ENCODE measurements around the gene PLEKHA5. TPM values are rescaled to one million over a fixed set of nuclear protein-coding genes. Genes with fewer than 3 reads are reported as not detected.

Gene PLEKHA5
- total RNA-seq, 1 donor from 2014 or later, result 32.3 TPM

DNA sequence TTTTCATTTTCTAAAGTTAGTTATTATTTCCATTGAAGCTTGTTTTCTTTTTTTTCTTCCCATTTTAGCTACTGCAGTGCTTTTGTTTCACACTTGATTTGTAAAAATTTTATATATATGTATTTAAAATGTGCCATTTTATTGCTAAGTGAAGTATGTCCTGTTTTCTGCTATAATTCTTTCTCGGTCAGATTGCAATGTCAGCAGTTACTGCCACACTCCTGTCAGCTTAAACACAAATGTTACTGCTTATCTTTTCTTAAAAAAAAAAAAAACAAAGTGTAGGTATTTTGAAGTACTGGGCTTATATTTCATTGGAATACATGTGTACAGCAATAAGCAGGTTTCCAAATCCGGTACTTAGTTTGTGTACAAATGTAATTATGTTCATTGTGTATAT lies 246.4 kb downstream of the PLEKHA5 start:
- no peak overlapping the region for H3K4me3 Mint-ChIP-seq (ENCODE audit: unreplicated experiment)
- TF ChIP-seq, protein P1, sequence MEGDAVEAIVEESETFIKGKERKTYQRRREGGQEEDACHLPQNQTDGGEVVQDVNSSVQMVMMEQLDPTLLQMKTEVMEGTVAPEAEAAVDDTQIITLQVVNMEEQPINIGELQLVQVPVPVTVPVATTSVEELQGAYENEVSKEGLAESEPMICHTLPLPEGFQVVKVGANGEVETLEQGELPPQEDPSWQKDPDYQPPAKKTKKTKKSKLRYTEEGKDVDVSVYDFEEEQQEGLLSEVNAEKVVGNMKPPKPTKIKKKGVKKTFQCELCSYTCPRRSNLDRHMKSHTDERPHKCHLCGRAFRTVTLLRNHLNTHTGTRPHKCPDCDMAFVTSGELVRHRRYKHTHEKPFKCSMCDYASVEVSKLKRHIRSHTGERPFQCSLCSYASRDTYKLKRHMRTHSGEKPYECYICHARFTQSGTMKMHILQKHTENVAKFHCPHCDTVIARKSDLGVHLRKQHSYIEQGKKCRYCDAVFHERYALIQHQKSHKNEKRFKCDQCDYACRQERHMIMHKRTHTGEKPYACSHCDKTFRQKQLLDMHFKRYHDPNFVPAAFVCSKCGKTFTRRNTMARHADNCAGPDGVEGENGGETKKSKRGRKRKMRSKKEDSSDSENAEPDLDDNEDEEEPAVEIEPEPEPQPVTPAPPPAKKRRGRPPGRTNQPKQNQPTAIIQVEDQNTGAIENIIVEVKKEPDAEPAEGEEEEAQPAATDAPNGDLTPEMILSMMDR (IDR thresholded peaks at IDR 0.05), result no peak
- H3K27me3 Mint-ChIP-seq (ENCODE audit: unreplicated experiment), result no peaks in the 10 kb centered on the region
- DNase-seq (ENCODE audit: extremely low spot score, unreplicated experiment), result no peak
- peaks cover 5% of the 10 kb centered on the region for H3K4me1 Mint-ChIP-seq (ENCODE audit: unreplicated experiment)
- no peaks in the 10 kb centered on the region for H3K9me3 Mint-ChIP-seq (ENCODE audit: unreplicated experiment)
- H3K27ac Mint-ChIP-seq (ENCODE audit: unreplicated experiment), result no peak overlapping the region
- peaks cover 39% of the 10 kb centered on the region for H3K36me3 Mint-ChIP-seq (ENCODE audit: unreplicated experiment)

DNA sequence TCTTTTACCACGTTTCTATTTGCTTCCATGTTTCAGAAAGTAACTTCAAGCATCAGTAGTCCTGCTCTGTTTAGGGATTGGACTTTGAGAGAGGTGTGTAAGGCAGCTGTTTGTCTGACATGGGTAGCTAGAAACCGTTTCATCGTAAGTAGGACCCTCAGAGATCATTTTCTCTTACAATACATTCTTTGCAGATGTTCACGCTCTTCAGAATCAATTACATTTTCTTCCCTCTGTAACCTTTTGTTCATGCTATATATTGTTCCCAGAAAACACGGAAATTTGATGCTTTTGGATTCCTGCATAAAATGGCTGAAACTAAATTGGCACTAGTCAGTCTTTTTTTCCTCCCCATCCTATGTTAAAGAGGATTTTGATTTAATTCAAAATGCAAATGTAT lies 247.2 kb downstream of the PLEKHA5 start:
- H3K27me3 Mint-ChIP-seq (ENCODE audit: unreplicated experiment), result no peaks in the 10 kb centered on the region
- no peak overlapping the region for H3K27ac Mint-ChIP-seq (ENCODE audit: unreplicated experiment)
- TF ChIP-seq, protein P1 (IDR thresholded peaks at IDR 0.05), result no peak

DNA sequence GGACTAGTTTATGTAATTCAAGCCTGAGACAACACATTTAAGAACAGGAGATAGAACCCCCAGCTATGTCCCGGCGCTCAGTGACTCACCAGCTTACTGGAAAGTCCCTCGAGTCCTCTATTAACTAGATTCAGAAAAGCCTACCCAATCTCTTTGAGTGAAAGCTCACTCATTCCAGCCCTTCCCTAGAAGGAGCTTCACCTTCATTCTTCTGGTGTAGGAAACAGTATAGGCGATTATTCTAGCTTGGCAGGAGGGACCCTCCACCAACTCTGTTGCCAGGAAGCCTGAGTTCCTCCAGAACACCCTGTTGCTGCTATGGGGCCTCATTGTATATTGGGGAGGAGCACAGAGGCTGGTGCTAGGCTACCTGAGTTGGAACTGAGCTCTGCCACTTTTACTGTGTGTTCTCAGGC lies 252.6 kb downstream of the PLEKHA5 start:
- DNase-seq (ENCODE audit: extremely low spot score, unreplicated experiment), result no peak
- TF ChIP-seq, protein P1 (IDR thresholded peaks at IDR 0.05), result no peak
- Mint-ChIP-seq H3K27me3 (ENCODE audit: unreplicated experiment) (no peaks in the 10 kb centered on the region), H3K9me3 (ENCODE audit: unreplicated experiment) (no peaks in the 10 kb centered on the region), H3K4me3 (ENCODE audit: unreplicated experiment) (no peak overlapping the region), H3K4me1 (ENCODE audit: unreplicated experiment) (peaks cover 17% of the 10 kb centered on the region), H3K36me3 (ENCODE audit: unreplicated experiment) (peaks cover 15% of the 10 kb centered on the region), H3K27ac (ENCODE audit: unreplicated experiment) (peak overlapping the region; percentile 68)

More for the DNA sequence above, 247.2 kb downstream of the PLEKHA5 start:
- DNase-seq (ENCODE audit: extremely low spot score, unreplicated experiment), result no peak
- Mint-ChIP-seq H3K4me3 (ENCODE audit: unreplicated experiment) (no peak overlapping the region), H3K9me3 (ENCODE audit: unreplicated experiment) (no peaks in the 10 kb centered on the region), H3K4me1 (ENCODE audit: unreplicated experiment) (peaks cover 10% of the 10 kb centered on the region), H3K36me3 (ENCODE audit: unreplicated experiment) (peaks cover 33% of the 10 kb centered on the region)

DNA sequence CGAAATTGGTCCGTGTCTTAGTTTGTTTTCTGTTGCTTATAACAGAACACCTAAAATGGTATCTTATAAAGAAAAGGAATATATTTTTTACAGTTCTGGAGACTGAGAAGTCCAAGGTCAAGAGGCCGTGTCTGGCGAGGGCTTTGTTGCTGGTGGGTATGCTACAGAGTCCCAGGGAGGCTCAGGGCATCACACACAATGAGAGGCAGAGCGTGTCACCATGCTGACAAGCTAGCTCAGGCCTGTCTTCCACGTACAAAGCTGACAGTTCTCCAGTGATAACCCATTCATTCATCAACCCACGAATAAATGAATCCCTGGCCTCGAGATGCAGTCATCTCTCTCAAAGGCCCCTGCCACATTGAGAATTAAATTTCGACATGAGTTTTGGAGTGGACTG lies 253.0 kb downstream of the PLEKHA5 start:
- no peaks in the 10 kb centered on the region for H3K27me3 Mint-ChIP-seq (ENCODE audit: unreplicated experiment)
- peaks cover 15% of the 10 kb centered on the region for H3K36me3 Mint-ChIP-seq (ENCODE audit: unreplicated experiment)
- H3K4me1 Mint-ChIP-seq (ENCODE audit: unreplicated experiment), result peaks cover 17% of the 10 kb centered on the region
- no peak overlapping the region for H3K4me3 Mint-ChIP-seq (ENCODE audit: unreplicated experiment)
- no peaks in the 10 kb centered on the region for H3K9me3 Mint-ChIP-seq (ENCODE audit: unreplicated experiment)
- DNase-seq (ENCODE audit: extremely low spot score, unreplicated experiment), result no peak
- H3K27ac Mint-ChIP-seq (ENCODE audit: unreplicated experiment), result peak overlapping the region; percentile 68
- TF ChIP-seq, protein P1 (IDR thresholded peaks at IDR 0.05), result no peak

DNA sequence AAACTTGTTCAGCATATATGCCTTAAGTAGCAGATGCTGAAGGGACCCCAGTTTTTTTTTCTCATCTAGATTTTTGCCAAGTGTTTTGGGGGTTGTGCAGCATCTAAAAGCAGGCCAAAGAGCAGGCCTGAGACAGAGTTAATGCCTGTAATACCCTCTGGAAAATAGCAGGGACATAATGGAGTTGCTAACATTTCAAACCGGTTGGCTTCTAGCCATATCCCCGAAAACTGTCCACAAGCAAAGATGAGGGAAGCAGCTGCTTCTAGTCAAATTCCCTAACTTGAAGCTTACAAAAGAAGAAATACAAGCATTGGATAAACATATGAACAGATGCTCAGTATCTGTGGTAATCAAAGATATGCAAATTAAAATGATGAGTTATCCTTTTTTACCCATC lies 257.6 kb downstream of the PLEKHA5 start:
- no peaks in the 10 kb centered on the region for H3K27me3 Mint-ChIP-seq (ENCODE audit: unreplicated experiment)
- peaks cover 8% of the 10 kb centered on the region for H3K4me1 Mint-ChIP-seq (ENCODE audit: unreplicated experiment)
- no peak overlapping the region for H3K4me3 Mint-ChIP-seq (ENCODE audit: unreplicated experiment)
- no peaks in the 10 kb centered on the region for H3K36me3 Mint-ChIP-seq (ENCODE audit: unreplicated experiment)
- H3K9me3 Mint-ChIP-seq (ENCODE audit: unreplicated experiment), result no peaks in the 10 kb centered on the region
- H3K27ac Mint-ChIP-seq (ENCODE audit: unreplicated experiment), result no peak overlapping the region
- TF ChIP-seq, protein P1 (IDR thresholded peaks at IDR 0.05), result no peak
- no peak for DNase-seq (ENCODE audit: extremely low spot score, unreplicated experiment)

Measured in osteocyte (in vitro differentiated cells).